ENCODE results near the gene HPSE.
"Not testable (repeated sequence)": the region's sequence is repeated elsewhere in the genome, so short reads cannot be mapped to it uniquely, and the experiment has no call there.

The HPSE gene

GRCh38 chr4:83283181-83283580 lies 51.5 kb downstream of the HPSE start:
- DNase-seq (ENCODE audit: low read depth): no peak

GRCh38 chr4:83282049-83282535 lies 52.6 kb downstream of the HPSE start:
- DNase-seq (ENCODE audit: low read depth): peak; percentile 48

DNA sequence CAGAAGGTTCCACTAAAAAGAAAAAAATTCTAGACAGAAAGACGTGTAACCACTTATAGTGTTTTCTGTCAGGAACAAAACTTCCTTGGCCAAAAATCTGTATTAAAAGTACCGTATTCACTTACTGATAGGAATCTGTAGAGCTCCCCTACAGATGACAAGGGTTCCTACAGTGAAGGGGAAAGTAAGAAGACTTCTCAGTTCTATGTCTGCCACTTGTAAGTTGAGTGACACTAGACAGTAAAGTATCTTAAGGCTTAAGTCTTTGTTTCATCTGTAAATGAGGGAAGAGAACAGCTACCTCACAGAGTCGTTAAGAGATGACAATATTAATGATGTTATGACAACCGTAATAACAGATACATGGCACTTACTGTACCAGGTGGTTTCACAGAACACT lies 53.3 kb downstream of the HPSE start:
- DNase-seq (ENCODE audit: low read depth): no peak

- no peak for DNase-seq (ENCODE audit: low read depth)
Measured at GRCh38 chr4:83276299-83277040, 58.2 kb downstream of the HPSE start.

GRCh38 chr4:83273926-83274325 lies 60.7 kb downstream of the HPSE start:
- not testable (repeated sequence) for DNase-seq (ENCODE audit: low read depth)

- DNase-seq (ENCODE audit: low read depth): no peak
Measured at GRCh38 chr4:83272900-83273299, 61.7 kb downstream of the HPSE start.

GRCh38 chr4:83269256-83269655 lies 65.4 kb downstream of the HPSE start:
- no peak for DNase-seq (ENCODE audit: low read depth)

DNA sequence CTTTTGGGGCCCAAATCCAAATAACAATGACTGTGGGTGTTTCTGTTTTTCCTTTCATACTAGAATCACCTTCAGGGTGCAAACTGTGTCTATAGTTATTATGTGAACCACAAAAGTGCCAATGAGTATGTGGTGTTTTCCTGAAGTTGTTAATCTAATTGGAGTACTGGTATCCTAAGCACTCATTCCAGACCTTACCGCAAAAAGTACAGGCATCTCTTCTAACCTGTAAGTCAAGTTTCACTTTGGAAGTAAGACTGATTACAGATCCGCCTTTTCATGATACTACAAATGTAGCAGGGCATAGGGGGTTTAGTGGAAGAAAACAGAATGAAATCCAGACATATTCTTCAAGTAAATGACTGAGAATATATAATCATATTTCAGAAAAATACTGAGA lies 66.2 kb downstream of the HPSE start:
- no peak for DNase-seq (ENCODE audit: low read depth)

GRCh38 chr4:83267830-83268475 lies 66.7 kb downstream of the HPSE start:
- no peak for DNase-seq (ENCODE audit: low read depth)

DNA sequence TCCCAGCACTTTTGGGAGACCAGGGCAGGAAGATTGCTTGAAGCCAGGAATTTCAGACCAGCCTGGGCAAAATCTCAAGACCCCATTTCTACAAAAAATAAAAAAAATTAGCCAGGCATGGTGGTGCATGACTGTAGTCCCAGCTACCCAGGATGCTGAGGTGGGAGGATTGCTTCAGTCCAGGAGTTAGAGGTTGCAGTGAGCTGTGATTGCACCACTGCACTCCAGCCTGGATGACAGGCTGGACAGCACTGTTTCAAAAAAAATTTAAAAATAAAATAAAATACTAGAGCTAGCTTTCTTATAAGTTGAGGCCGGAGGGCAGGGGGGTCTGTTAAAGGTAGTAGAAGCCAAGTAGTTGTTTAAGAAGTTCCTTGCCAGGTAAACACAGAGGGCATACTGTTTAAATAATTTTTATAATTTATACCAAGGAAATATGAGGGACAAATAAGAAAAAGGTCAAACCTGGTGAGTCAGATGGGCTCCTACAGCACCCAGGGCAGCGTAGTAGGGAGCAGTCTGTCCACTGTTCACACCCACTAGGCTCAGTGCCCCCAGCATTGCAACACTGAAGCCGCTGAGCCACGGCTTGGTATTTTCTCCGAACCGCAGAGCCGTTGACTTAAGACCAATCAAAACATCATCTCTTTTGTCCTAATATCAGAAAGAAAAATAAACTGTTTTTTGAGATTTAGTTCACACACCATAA lies 67.4 kb downstream of the HPSE start:
- no peak for DNase-seq (ENCODE audit: low read depth)

DNA sequence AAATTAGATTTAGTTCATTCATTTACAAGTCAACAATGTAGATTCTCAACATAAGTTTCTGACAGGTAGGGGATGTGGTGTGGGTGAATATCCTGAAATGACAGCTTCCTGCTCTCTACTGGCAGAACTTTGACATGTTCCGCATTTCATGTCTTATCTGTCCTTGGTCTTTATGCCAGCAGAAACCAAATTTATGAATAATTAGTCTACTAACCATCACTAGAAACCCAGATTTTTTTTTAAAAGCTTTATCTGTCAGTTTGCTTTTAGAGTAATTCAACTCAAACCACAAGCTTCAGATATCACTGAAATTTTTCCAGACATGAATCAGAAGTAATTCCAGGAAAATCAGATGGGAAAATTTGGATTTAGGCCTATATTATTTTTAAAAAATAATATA lies 68.0 kb downstream of the HPSE start:
- no peak for DNase-seq (ENCODE audit: low read depth)

DNA sequence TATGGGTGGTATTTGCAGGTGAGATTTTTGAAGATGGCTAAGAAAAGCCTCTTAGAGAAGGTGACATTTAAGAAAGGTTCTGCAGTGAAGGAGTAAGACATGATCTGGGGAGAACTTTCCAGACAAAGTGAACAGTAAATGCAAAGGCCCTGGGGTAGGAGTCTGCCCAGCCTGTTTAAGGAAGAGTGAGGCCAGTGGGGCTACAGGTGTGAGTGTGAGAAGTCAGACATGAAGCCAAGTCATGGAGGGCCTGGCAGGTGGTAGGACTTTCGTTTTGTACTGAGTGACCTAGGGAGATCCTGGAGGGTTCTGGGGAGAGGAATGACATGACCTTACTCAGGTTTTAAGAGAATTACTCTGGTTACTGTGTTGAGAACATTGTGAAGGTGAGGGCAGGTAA lies 71.5 kb downstream of the HPSE start:
- no peak for DNase-seq (ENCODE audit: low read depth)

GRCh38 chr4:83262682-83263081 lies 72.0 kb downstream of the HPSE start:
- DNase-seq (ENCODE audit: low read depth): no peak

DNA sequence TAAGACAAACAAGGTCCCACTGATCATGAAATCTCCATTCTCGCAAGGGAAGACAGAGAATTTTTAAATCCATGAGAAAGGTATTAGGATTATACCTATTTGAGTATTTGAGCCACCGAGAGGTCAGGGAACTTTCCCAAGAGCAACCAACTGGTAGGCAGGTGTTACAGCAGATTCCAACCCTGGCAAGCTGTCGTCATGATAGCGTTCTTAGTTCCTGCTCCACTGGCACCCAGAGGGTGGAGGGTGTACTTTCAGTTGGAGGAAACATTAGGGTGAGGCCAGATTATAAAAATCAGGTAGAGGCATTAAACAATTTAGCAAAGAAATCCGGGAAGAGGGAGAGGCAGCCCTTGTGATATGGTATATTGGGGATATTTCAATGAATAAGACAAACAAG lies 73.3 kb downstream of the HPSE start:
- no peak for DNase-seq (ENCODE audit: low read depth)

GRCh38 chr4:83259586-83259985 lies 75.1 kb downstream of the HPSE start:
- DNase-seq (ENCODE audit: low read depth): no peak

DNA sequence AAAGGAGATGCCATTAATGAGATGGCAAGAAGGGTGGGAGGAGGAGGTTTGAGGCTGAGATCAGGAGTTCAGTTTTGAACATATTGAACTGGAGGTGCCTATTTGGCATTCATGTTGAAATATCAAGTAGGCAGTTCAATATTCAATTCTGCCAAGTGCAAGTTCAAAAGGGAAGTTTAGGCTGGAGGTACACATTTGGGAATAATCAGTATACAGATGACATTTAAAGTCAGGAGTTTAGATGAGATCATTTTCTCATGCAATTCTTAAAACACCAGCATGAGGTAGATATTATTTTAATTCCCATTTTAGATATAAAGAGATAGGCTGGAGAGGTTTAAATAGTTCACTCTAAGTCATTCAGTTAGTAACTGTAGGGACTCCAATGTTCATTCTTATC lies 76.2 kb downstream of the HPSE start:
- no peak for DNase-seq (ENCODE audit: low read depth)

DNA sequence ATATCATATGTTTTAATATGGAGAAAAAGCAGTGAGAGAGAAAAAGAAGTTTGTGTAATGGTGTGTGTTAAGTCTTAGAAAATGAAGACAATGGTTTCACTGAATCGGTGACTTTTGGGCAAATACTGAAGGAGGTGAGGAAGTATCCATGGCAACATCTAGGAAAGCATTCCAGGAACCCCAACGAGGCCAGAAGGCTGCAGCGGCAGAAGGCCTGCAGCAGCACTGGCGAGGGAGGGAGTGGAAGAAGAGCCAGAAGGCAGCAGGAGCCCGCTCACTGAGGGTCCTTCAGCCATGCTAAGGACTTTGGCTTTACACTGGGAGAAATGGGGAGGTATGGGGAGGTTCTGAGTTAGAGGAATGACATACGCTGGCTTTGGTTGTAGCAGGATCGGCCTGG lies 76.8 kb downstream of the HPSE start:
- no peak for DNase-seq (ENCODE audit: low read depth)

DNA sequence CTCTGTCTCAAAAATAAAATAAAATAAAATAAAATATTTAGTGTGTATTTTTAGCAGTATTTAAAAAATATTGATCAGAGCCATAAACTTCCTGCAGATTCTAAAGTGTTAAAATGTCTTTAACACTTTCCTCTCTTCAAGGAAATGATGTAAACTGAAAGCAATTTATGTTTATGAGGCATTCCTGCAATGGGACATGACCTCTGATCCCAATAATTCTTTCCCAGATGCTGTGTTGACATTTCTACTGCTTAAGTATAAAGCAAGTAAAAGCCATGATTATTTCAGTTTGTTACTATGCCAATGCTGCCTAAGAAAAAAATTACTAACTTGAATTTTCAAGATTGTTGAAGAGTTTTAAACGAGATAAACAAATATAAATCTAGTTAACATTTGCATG lies 79.1 kb downstream of the HPSE start:
- peak; percentile 80 for DNase-seq (ENCODE audit: low read depth)

DNA sequence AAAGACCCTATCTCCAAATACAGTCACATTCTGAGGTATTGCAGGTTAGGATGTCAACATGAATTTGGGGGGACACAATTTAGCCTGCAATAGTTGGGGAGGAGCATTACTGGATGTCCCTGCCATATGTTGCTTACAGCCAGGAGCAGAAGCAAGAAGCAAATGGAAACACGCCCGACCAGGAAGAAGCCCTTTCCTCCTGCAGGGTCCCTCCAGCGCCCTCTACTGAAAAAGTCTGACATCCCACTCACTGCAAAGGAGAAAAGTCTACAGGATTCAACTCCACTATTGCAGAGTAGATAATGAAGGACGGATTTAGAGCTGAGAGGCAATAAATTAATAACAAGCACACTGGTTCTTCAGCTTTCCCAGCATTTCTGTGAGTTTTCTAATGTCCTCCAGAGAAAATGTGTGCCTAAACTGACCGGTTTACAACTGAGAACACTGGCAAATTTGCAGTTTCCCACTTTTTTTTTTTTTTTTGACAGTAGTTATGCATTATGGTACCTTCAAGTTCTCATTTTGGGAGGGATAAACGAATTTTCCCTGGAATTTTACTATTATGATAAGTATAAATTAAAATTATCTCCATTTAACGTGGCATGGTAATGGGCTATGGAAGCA lies 81.8 kb downstream of the HPSE start:
- DNase-seq (ENCODE audit: low read depth): peak; percentile 71

DNA sequence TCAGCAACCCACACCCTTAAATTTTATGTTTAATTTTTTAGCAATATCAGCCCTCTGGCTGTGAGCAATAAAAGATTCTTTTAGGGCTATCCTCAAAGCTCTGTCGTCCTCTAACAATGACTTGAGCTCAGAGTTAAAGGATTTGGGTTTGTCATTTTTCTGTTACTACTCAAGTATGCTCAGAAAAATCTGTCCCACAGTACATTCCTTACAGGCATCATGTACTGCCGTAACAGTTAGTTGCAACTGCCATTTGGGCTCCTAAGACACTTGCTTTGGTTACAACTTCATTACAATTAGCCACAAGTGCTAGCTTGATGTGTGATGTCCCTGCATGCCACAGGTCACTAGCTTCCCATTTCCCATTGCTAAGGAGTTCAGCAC lies 83.2 kb downstream of the HPSE start:
- no peak for DNase-seq (ENCODE audit: low read depth)

DNA sequence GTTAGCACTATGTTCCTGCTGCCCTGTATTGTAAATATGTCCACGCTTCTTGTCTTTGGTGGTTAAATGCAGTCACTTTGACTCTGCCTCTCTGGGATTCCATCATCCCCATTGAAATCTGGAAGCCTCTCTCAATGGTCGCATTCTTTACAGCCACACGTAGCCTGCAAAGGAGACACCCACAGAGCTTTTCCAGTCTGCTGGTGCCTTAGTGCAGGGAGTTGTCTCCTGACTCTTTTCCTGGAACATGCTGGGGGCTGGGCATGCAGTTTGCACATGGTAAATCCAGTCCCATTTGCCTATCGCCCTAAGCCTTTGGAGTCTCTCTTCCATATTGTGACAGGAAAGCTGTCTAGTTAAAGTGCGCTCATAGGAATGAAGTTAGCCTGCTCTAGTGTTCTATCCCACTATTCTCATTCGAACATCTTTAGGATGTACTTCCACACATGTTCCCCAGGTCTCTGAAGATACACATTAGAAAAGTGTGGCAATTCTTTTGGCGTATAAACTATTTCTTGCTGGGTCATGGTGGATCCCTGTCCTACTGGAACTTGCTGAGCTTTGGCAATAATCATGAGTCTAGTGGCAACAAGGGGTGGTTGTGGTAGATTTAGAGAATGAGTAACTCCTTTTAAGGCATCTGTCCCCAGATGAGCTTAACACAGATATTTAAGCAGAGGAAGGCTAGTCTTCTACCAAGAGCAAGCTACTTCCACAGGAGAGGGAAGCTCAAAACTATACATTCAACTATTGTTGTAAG lies 83.8 kb downstream of the HPSE start:
- DNase-seq (ENCODE audit: low read depth): no peak

GRCh38 chr4:83248486-83248885 lies 86.2 kb downstream of the HPSE start:
- no peak for DNase-seq (ENCODE audit: low read depth)

Measured in GM04504 (cell line).